H1 (cell line): ENCODE measurements around the gene XNDC1N. TPM values are rescaled to one million over a fixed set of nuclear protein-coding genes. Genes with fewer than 3 reads are reported as not detected.

ENCODE experiments used
- CTCF ChIA-PET: fragments of 300-600 bp; sonication (Branson Sonifier 250); formaldehyde crosslinking; loops from one replicate; lab custom pipeline; 2021; ENCODE audit not compliant: partially characterized antibody; lab: Charles Lee
- POLR2A ChIA-PET: fragments of 300-600 bp; sonication (Branson Sonifier 250); formaldehyde crosslinking; loops from one replicate; lab custom pipeline; 2021; ENCODE audit warnings: inconsistent platforms; ENCODE audit not compliant: partially characterized antibody; lab: Charles Lee
- DNase-seq, 2 experiments: peaks; one replicate each; pipeline versions ENCODE4 v3.0.0 to v3.0.0-alpha.2; 2010 to 2022; ENCODE audit warnings: low spot score in 2 of 2, low read depth in 1 of 2, mixed read lengths in 1 of 2
- FAIRE-seq: peaks from 2 replicates; lab custom pipeline; 2011; peaks lifted over from hg19 to GRCh38; lab: Jason Lieb, UNC
- H2AFZ ChIP-seq: 2 replicates; pipeline ENCODE4 v1.8.1; 2012; ENCODE audit warnings: low read length, inconsistent platforms
- H2AK5ac ChIP-seq: 2 replicates; pipeline ENCODE4 v1.6.1; 2013; ENCODE audit warnings: low read depth, low read length
- H2BK120ac ChIP-seq: replicated peaks from 2 replicates; pipeline ENCODE3; 2013; ENCODE audit warnings: low read depth, low read length, inconsistent platforms
- H2BK12ac ChIP-seq: 2 replicates; pipeline ENCODE4 v1.6.1; 2013; ENCODE audit warnings: low read depth, low read length
- H2BK15ac ChIP-seq: 2 replicates; pipeline ENCODE4 v1.6.1; 2013; ENCODE audit warnings: low read length
- H2BK20ac ChIP-seq: 2 replicates; pipeline ENCODE4 v1.6.1; 2013; ENCODE audit warnings: low read length
- H2BK5ac ChIP-seq: 2 replicates; pipeline ENCODE4 v1.6.1; 2013; ENCODE audit warnings: low read depth, low read length
- H3K14ac ChIP-seq: 2 replicates; pipeline ENCODE4 v1.6.1; 2013; ENCODE audit warnings: inconsistent platforms; ENCODE audit not compliant: insufficient read length
- H3K18ac ChIP-seq: 2 replicates; pipeline ENCODE4 v1.6.1; 2013; ENCODE audit warnings: low read length; ENCODE audit errors: extremely low read depth
- H3K23ac ChIP-seq: 2 replicates; pipeline ENCODE4 v1.6.1; 2013; ENCODE audit warnings: inconsistent platforms; ENCODE audit not compliant: insufficient read length
- H3K23me2 ChIP-seq: 2 replicates; pipeline ENCODE4 v1.6.1; 2013; ENCODE audit warnings: low read depth, low read length
- H3K27ac ChIP-seq: 2 replicates; pipeline ENCODE4 v1.6.1; 2011; ENCODE audit warnings: low read depth, low read length, inconsistent platforms
- H3K27me3 ChIP-seq, 4 experiments: replicated peaks in 1 of 4; 1 replicate in 1 of 4; 2 replicates in 3 of 4; pipeline versions ENCODE4 v1.6.1 to v1.8.1; 2011 to 2013; ENCODE audit warnings: low read length in 3 of 4, mild to moderate bottlenecking in 3 of 4, inconsistent platforms in 2 of 4, mixed read lengths in 2 of 4, moderate library complexity in 1 of 4; ENCODE audit not compliant: control insufficient read depth in 3 of 4, insufficient read depth in 3 of 4; ENCODE audit errors: extremely low read depth in 1 of 4
- H3K36me3 ChIP-seq, 4 experiments: 2 replicates each; pipeline versions ENCODE4 v1.6.1 to v1.8.1; 2011 to 2013; ENCODE audit warnings: mild to moderate bottlenecking in 4 of 4, low read length in 3 of 4, moderate library complexity in 2 of 4, control low read depth in 1 of 4, inconsistent platforms in 1 of 4; ENCODE audit not compliant: insufficient read depth in 4 of 4, control insufficient read depth in 2 of 4
- H3K4ac ChIP-seq: replicated peaks from 2 replicates; pipeline ENCODE3; 2013; ENCODE audit warnings: low read length, low read depth, mixed read lengths, inconsistent platforms; ENCODE audit not compliant: insufficient read length
- H3K4me1 ChIP-seq, 4 experiments: replicated peaks in 1 of 4; 1 replicate in 1 of 4; 2 replicates in 3 of 4; pipeline versions ENCODE4 v1.6.1 to v1.8.1; 2011 to 2013; ENCODE audit warnings: low read length in 3 of 4, inconsistent platforms in 2 of 4, mixed read lengths in 1 of 4; ENCODE audit not compliant: insufficient read depth in 4 of 4, control insufficient read depth in 3 of 4
- H3K4me2 ChIP-seq, 2 experiments: 2 replicates each; pipeline versions ENCODE4 v1.6.1 to v1.8.1; 2011 to 2013; ENCODE audit warnings: low read depth in 2 of 2, low read length in 2 of 2, control low read depth in 1 of 2, inconsistent platforms in 1 of 2, mild to moderate bottlenecking in 1 of 2; ENCODE audit not compliant: insufficient read depth in 1 of 2
- H3K4me3 ChIP-seq, 4 experiments: fragments of 200-600, 300-600 bp in 1 of 4; sonication (generic), shearing (Covaris generic), sonication (Bioruptor Twin) in 1 of 4; 2 replicates each; pipeline versions ENCODE4 v1.5.1 to v1.8.1; 2011 to 2016; ENCODE audit warnings: low read length in 4 of 4, low read depth in 3 of 4, control low read depth in 2 of 4, inconsistent platforms in 2 of 4, mild to moderate bottlenecking in 2 of 4, mixed read lengths in 1 of 4, moderate library complexity in 1 of 4; ENCODE audit not compliant: insufficient read depth in 2 of 4; ENCODE audit errors: extremely low read depth in 1 of 4
- H3K56ac ChIP-seq: replicated peaks from 2 replicates; pipeline ENCODE3; 2013; ENCODE audit warnings: low read depth, mild to moderate bottlenecking, mixed read lengths, low read length, inconsistent platforms; ENCODE audit not compliant: insufficient read length
- H3K79me1 ChIP-seq: 2 replicates; pipeline ENCODE4 v1.6.1; 2013; ENCODE audit warnings: low read depth, low read length, control low read depth
- H3K79me2 ChIP-seq, 2 experiments: 2 replicates each; pipeline versions ENCODE4 v1.6.1 to v1.8.1; 2012 to 2013; ENCODE audit warnings: low read length in 2 of 2, mild to moderate bottlenecking in 2 of 2, inconsistent platforms in 1 of 2; ENCODE audit not compliant: insufficient read depth in 2 of 2, control insufficient read depth in 1 of 2
- H3K9ac ChIP-seq, 4 experiments: replicated peaks in 1 of 4; 1 replicate in 1 of 4; 2 replicates in 3 of 4; pipeline versions ENCODE4 v1.6.1 to v1.8.1; 2011 to 2013; ENCODE audit warnings: low read depth in 3 of 4, low read length in 3 of 4, control low read depth in 2 of 4, mild to moderate bottlenecking in 2 of 4, moderate library complexity in 2 of 4, inconsistent platforms in 1 of 4; ENCODE audit errors: extremely low read depth in 1 of 4
- H3K9me3 ChIP-seq, 2 experiments: 2 replicates each; pipeline versions ENCODE4 v1.6.1 to v1.8.1; 2012 to 2013; ENCODE audit warnings: mild to moderate bottlenecking in 2 of 2, moderate library complexity in 2 of 2, control low read depth in 1 of 2, inconsistent platforms in 1 of 2, low read depth in 1 of 2, low read length in 1 of 2, mixed read lengths in 1 of 2; ENCODE audit not compliant: insufficient read depth in 2 of 2
- H4K20me1 ChIP-seq, 2 experiments: replicated peaks in 1 of 2; 2 replicates each; pipeline versions ENCODE3 to v1.8.1; 2011 to 2013; ENCODE audit warnings: inconsistent platforms in 2 of 2, low read length in 2 of 2, mild to moderate bottlenecking in 1 of 2; ENCODE audit not compliant: insufficient read depth in 2 of 2, control insufficient read depth in 1 of 2
- H4K5ac ChIP-seq: 2 replicates; pipeline ENCODE4 v1.6.1; 2013; ENCODE audit warnings: low read length, low read depth, mixed read lengths, inconsistent platforms; ENCODE audit not compliant: insufficient read length
- H4K8ac ChIP-seq: 2 replicates; pipeline ENCODE4 v1.8.0; 2013; ENCODE audit warnings: mild to moderate bottlenecking, moderate library complexity, low read length, inconsistent platforms; ENCODE audit not compliant: insufficient read depth; ENCODE audit errors: extremely low read depth
- H4K91ac ChIP-seq: replicated peaks from 2 replicates; pipeline ENCODE3; 2013; ENCODE audit warnings: low read length, mixed read lengths, inconsistent platforms; ENCODE audit not compliant: insufficient read length
- CREB1 ChIP-seq: IDR thresholded peaks from 2 replicates; pipeline ENCODE4 v1.6.1; 2012; ENCODE audit warnings: inconsistent platforms
- KDM4A ChIP-seq: IDR thresholded peaks from one replicate; pipeline ENCODE4 v1.7.1; 2012; ENCODE audit warnings: low read depth, mild to moderate bottlenecking, moderate library complexity, low read length, inconsistent platforms; ENCODE audit not compliant: severe bottlenecking
- RAD21 ChIP-seq, 2 experiments: IDR thresholded peaks in 1 of 2; conservative IDR thresholded peaks in 1 of 2; 2 replicates each; pipeline ENCODE4 v1.6.1; 2011; ENCODE audit warnings: low read depth in 2 of 2, low read length in 2 of 2, improper control_type of control experiment in 1 of 2, inconsistent platforms in 1 of 2, mild to moderate bottlenecking in 1 of 2, moderate library complexity in 1 of 2
- SIRT6 ChIP-seq: IDR thresholded peaks from one replicate; pipeline ENCODE4 v1.7.1; 2012; ENCODE audit warnings: low read length, inconsistent platforms
- WGBS, 2 experiments: shearing (Covaris generic) in 1 of 2; methylation state at CpG; one replicate each; pipeline versions ENCODE4 v1.1.6 to v1.1.7; 2013 to 2015; ENCODE audit warnings: low lambda C conversion rate in 2 of 2, mixed read lengths in 2 of 2, inconsistent platforms in 1 of 2, low coverage in 1 of 2, missing lambda C conversion rate in 1 of 2; ENCODE audit not compliant: insufficient replicate concordance in 2 of 2, insufficient coverage in 1 of 2, insufficient read length in 1 of 2; ENCODE audit errors: extremely low coverage in 1 of 2, missing lambda C conversion rate in 1 of 2; 5-methylcytosine and 5-hydroxymethylcytosine counted together
- polyA plus RNA-seq, 7 experiments: library from polyadenylated mRNA; depleted of rRNA in 3 of 7; stranded (reverse) in 5 of 7; unstranded in 2 of 7; fragments of >200 nt in 5 of 7; fragments of 200-250 nt in 2 of 7; gene quantifications; 1 replicate in 5 of 7; 2 replicates in 1 of 7; 4 replicates in 1 of 7; pipeline versions ENCODE4 v1.2.1 to v1.2.3, GENCODE V29; 2011 to 2013; ENCODE audit warnings: missing spikeins in 2 of 7, mixed read lengths in 2 of 7
- total RNA-seq: library from RNA; stranded (reverse); fragmentation: NEBNext Ultra II Directional; extraction: Animal tissue kit (Norgen Biotek cat#: 25700); gene quantifications from 2 replicates; pipeline ENCODE4 v1.2.1, GENCODE V29; 2021

The XNDC1N gene
- total and polyA plus RNA-seq, 2 of the 8 experiments (the other 6 are each of a cell fraction or from before 2014, with no cell fraction given) = 5.8 to 7.5 TPM

DNA sequence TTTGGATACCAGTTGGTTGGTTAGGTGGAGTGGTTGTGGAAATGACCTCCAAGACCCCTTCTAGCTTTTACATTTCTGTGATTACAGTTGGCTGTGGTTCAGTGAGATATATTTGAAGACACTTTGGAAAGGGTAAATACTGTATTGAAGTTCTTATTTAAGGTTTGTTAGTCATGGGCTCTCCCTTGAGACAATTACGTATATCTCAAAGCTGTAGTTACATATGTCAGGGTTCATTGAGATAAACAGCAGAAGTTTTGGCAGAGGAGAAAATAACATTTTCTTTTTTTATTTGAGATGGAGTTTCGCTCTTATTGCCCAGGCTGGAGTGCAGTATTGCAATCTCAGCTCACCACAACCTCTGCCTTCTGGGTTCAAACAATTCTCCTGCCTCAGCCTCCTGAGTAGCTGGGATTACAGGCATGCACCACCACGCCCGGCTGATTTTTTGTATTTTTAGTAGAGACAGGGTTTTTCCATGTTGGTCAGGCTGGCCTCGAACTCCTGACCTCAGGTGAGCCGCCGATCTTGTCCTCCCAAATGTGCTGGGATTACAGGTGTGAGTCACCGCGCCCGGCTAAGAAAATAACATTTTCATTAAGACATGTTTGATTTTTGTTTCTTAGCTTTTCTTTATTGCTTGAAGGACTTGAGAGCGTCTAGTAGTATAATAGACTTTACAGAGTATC lies 2.3 kb upstream of the XNDC1N start:
- no peak overlapping the region for H3K9ac ChIP-seq
- H2BK15ac ChIP-seq = no peak overlapping the region
- H3K18ac ChIP-seq = no peak overlapping the region
- FAIRE-seq = no peak
- H3K56ac ChIP-seq = no peak overlapping the region
- no peak overlapping the region for H2BK12ac ChIP-seq
- 85% methylated on average over 11 of the region's 11 CpGs; no CpG with 5 or more reads in 1 of the 2 experiments for WGBS, 2 experiments
- peaks cover 13% of the 10 kb centered on the region for H3K23me2 ChIP-seq
- no peak overlapping the region for H3K27ac ChIP-seq
- peak overlapping the region in 2 of 4 experiments; percentile 76 to 82; a peak in 2 of 8 replicates for H3K4me3 ChIP-seq
- no peak overlapping the region for H2AFZ ChIP-seq
- H3K4ac ChIP-seq = no peak overlapping the region
- H4K20me1 ChIP-seq = peaks cover 10 to 11% of the 10 kb centered on the region in 2 experiments
- no peaks in the 10 kb centered on the region for H3K27me3 ChIP-seq
- peaks cover 0 to 4% (median 0%) of the 10 kb centered on the region in 4 experiments; a peak in 2 of 7 replicates for H3K4me1 ChIP-seq
- no peak overlapping the region for H4K91ac ChIP-seq
- no peak overlapping the region for H3K14ac ChIP-seq
- H2BK120ac ChIP-seq = no peak overlapping the region
- peak overlapping the region; percentile 68 to 73; a peak in 1 of 4 replicates for H3K4me2 ChIP-seq
- no peak overlapping the region for H4K8ac ChIP-seq
- H3K9me3 ChIP-seq = no peaks in the 10 kb centered on the region
- peaks cover 0 to 4% (median 0%) of the 10 kb centered on the region in 4 experiments; a peak in 1 of 8 replicates for H3K36me3 ChIP-seq
- no peak overlapping the region for H2AK5ac ChIP-seq
- H3K23ac ChIP-seq = no peak overlapping the region
- no peak overlapping the region for H4K5ac ChIP-seq
- DNase-seq = no peak
- H3K79me1 ChIP-seq = peaks cover 4% of the 10 kb centered on the region
- no peak overlapping the region for H2BK5ac ChIP-seq
- H2BK20ac ChIP-seq = no peak overlapping the region
- CTCF ChIA-PET = interaction anchor here (0.7 to 2.5 kb wide), 3 partner anchors 26 to 53 kb away, joined by 3 to 10 read pairs (median 6); no protein-coding TSS in a partner anchor
- POLR2A ChIA-PET = no interaction called here
- H3K79me2 ChIP-seq = peaks cover 23 to 72% of the 10 kb centered on the region in 2 experiments
- TF ChIP-seq CREB1 (no peak), RAD21 (IDR thresholded peaks at IDR 0.05 in 1 of 2, conservative IDR thresholded peaks at IDR 0.05 in 1 of 2; ENCODE audit: low read depth in 2 of 2, low read length in 2 of 2) (no peak), SIRT6 (no peak), KDM4A (no peak)
